Activated naive CD4-positive, alpha-beta T cell treated with Interleukin-2 at 50 U/mL for 16 hours (primary cell): ENCODE measurements around the gene TBL1X.
"Not testable (repeated sequence)": the region's sequence is repeated elsewhere in the genome, so short reads cannot be mapped to it uniquely, and the experiment has no call there.

Source experiments
- DNase-seq: peaks from one replicate; pipeline ENCODE4 v3.0.0-alpha.2; 2020

The TBL1X gene

DNA sequence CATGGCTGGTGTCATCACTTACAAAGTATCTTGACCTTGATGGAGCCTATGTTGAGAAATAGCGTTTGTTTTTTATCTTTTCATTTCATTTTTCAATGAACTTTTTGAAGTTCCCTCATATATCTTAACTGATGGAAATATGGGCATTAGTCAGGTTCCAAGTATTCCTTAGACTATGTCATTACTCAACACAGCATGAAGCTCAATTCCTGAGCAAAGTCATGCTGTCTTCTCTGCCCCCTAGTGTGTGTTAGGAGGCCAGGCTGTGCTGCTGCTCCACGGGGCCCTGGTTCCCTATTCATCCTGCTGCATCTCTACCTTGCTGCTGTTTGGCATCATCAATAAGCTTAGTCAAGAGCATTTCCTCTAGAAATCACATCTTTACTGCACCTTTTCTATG is 259.9 kb downstream of the TBL1X start:
- DNase-seq: no peak

DNA sequence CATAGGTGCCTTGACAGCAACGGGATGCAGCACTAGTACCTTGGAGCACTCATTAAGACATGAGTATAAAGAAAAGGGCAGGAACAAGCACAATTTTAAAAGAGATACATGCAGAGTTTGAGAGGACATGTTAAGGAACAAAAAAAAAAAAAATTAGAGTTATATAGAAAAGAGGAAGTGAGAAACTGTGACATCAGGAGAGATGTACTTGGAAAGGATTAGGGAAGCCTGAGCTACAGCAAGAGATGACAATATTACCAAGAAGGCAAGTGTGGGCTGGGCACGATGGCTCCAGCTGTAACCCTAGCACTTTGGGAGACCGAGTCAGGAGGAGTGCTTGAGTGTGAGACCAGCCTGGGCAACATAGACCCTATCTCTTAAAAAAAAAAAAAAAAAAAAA is 263.4 kb downstream of the TBL1X start:
- DNase-seq: no peak

- no peak for DNase-seq
Observed at GRCh38 chrX:9729171-9729885, 264.5 kb downstream of the TBL1X start.

- DNase-seq: no peak
Observed at GRCh38 chrX:9730078-9730477, 265.2 kb downstream of the TBL1X start.

- no peak for DNase-seq
Observed at GRCh38 chrX:9730752-9731151, 265.9 kb downstream of the TBL1X start.

- DNase-seq: no peak
Observed at GRCh38 chrX:9737363-9737762, 272.5 kb downstream of the TBL1X start.

DNA sequence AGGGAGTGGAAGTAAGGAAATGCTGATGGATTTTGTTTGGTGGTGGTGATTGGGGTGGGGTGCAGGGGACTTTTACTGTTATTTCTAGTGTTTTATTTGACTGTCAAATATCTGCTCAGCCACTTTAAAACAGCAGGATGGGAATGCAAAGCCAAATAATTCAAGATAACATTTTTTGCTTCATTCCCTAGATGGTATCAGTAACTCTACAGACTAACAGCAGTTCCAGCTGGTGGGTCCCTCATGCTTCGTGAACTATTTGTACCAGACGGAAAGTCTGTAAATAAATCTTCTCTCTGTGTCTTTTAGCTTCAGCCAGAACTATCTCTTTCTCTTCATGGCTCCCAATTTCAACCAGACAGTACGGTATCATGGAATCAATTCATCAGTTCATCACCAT is 273.3 kb downstream of the TBL1X start:
- no peak for DNase-seq

DNA sequence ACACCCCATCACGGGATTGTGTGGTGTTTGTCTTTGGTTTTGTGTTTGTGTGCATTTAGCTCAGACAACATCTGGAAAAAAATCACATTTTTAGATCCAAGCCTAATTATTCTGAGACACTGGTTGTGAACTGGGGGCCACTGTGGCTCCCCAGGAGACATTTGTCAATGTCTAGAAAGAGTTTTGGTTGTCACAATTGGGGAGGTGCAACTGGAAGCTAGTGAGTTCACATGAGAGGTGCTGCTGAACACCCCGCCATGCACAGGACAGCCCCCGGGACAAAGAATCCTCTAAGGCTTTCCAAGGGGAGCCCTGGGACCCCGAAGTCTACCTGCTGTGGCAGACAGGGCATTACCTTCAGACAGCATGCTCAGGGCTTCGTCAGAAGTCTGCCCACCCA is 274.3 kb downstream of the TBL1X start:
- no peak for DNase-seq

- no peak for DNase-seq
Observed at GRCh38 chrX:9745417-9746115, 280.7 kb downstream of the TBL1X start.

- DNase-seq: no peak
Observed at GRCh38 chrX:9746148-9746888, 281.5 kb downstream of the TBL1X start.

- DNase-seq: no peak
Observed at GRCh38 chrX:9747644-9748043, 282.8 kb downstream of the TBL1X start.

DNA sequence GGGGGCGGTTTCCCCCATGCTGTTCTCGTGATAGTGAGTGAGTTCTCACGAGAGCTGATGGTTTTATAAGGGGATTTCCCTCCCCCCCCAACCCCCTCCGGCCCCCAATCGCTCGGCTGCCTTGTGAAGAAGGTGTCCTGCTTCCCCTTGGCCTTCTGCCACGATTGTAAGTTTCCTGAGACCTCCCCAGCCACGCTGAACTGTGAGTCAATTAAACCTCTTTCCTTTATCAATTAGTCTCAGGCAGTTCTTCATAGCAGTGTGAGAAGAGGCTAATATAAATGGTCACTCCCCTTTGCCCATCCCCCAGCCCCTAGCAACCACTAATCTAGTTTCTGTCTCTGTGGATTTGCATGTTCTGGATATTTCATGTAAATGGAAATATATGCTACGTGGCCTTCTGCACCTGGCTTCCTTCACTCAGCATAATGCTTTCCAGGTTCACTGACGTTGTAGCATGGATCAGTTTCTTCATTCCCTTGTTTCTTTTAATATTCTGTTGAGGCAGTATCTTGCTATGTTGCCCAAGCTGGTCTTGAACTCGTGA is 284.4 kb downstream of the TBL1X start:
- no peak for DNase-seq

GRCh38 chrX:9757366-9757765 is 292.5 kb downstream of the TBL1X start:
- DNase-seq: no peak

GRCh38 chrX:9758021-9758638 is 293.3 kb downstream of the TBL1X start:
- no peak for DNase-seq

- DNase-seq: no peak
Observed at GRCh38 chrX:9759337-9759736, 294.5 kb downstream of the TBL1X start.

GRCh38 chrX:9765072-9765736 is 300.3 kb downstream of the TBL1X start:
- DNase-seq: no peak

- no peak for DNase-seq
Observed at GRCh38 chrX:9765737-9766097, 300.9 kb downstream of the TBL1X start, which contains the start of gene GPR143. TSS of gene GPR143 (minus strand) at chrX:9765847. CDS start at chrX:9765817, 30 bp downstream.

- no peak for DNase-seq
Observed at GRCh38 chrX:9767375-9767774, 302.5 kb downstream of the TBL1X start.

GRCh38 chrX:9768321-9768839 is 303.5 kb downstream of the TBL1X start:
- not testable (repeated sequence) for DNase-seq

GRCh38 chrX:9770319-9770718 is 305.5 kb downstream of the TBL1X start:
- DNase-seq: no peak

DNA sequence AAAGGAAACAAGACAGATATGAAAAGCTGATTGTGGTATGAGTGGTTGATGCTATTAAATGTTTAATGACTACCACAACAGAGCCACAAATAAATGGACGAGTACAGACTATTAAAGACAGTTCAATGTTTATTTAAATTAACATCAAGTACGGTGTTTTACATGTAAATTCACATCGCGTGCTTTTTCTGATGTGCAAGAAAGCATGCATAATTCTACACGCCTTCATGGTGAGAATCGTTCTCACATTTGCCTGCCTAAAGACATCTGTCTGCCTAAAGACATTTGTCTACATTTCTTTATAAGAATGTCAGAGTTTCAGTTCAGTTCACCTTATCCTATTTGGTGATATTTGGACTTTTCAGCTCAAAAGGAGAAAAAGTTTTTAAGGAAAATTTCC is 308.1 kb downstream of the TBL1X start:
- no peak for DNase-seq

DNA sequence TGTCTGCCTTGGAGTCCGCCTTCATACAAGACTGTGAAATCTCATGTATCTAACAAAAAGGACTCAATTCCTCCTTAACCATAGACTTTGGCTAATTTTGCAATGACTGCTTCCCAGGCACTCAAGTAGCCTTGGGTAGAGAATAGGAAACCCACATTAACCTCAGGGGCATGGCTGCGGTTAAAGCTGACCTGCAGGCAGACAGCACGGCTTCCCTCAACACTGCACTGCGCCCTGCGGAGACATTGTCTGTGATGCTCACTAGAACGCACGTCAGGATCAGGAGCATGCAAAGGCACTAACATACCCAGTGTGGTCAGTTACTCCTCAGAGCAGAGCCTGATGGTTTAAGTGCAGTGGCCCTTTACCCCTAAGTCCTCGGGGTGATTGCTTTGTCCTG is 311.1 kb downstream of the TBL1X start:
- DNase-seq: no peak
